Ascending aorta (tissue), 2 donors: Measurements from ENCODE around the gene BEST3. TPM values are rescaled to one million over a fixed set of nuclear protein-coding genes. Genes with fewer than 3 reads are reported as not detected.

Experiments
- DNase-seq, 2 donors: peaks; one replicate each; pipeline ENCODE4 v3.0.0-alpha.2; 2019; ENCODE audit warnings: low spot score in 2 of 2
- H3K27ac ChIP-seq, 2 donors: fragments of 200-600 bp; sonication (generic); one replicate each; pipeline ENCODE4 v1.5.1; 2016 to 2017; ENCODE audit warnings: mild to moderate bottlenecking in 1 of 2
- H3K27me3 ChIP-seq: fragments of 200-600 bp; sonication (generic); one replicate; pipeline ENCODE4 v1.5.1; 2017
- H3K36me3 ChIP-seq, 2 donors: fragments of 200-600 bp; sonication (generic); one replicate each; pipeline ENCODE4 v1.5.1; 2016
- H3K4me1 ChIP-seq, 2 donors: fragments of 200-600 bp; sonication (generic); one replicate each; pipeline ENCODE4 v1.5.1; 2016 to 2017; ENCODE audit warnings: mild to moderate bottlenecking in 1 of 2
- H3K4me3 ChIP-seq, 2 donors: fragments of 200-600 bp; sonication (generic); one replicate each; pipeline ENCODE4 v1.5.1; 2016 to 2017; ENCODE audit warnings: mild to moderate bottlenecking in 1 of 2
- H3K9me3 ChIP-seq, 2 donors: fragments of 200-600 bp; sonication (generic); one replicate each; pipeline ENCODE4 v1.5.1; 2016
- CTCF ChIP-seq, 3 experiments: fragments of 200-600 bp in 2 of 3; fragments of 450-650 bp in 1 of 3; sonication (generic) in 2 of 3; IDR thresholded peaks; one replicate each; pipeline ENCODE4 v1.5.1; 2016 to 2019; ENCODE audit warnings: antibody characterized with exemption in 3 of 3, mild to moderate bottlenecking in 1 of 3, moderate library complexity in 1 of 3
- intact Hi-C: fragments of 100-400 bp; cut with DNase I; formaldehyde crosslinking; loops from one replicate; pipeline ENCODE4 v1.15.1; 2023
- total RNA-seq: library from RNA; depleted of rRNA; stranded (reverse); fragments of >200 nt; gene quantifications from one replicate; pipeline ENCODE4 v1.1.0, GENCODE V29; 2016

BEST3 gene
- total RNA-seq, 1 donor from 2014 or later, result not detected

- no peaks in the 10 kb centered on the region for H3K4me1 ChIP-seq
- TF ChIP-seq CTCF (IDR thresholded peaks at IDR 0.05), result no peak
- H3K27me3 ChIP-seq, result no peaks in the 10 kb centered on the region
- H3K36me3 ChIP-seq, result no peaks in the 10 kb centered on the region
- H3K9me3 ChIP-seq, result no peaks in the 10 kb centered on the region
- DNase-seq, result no peak
- intact Hi-C loops, result no loop called here
- no peak overlapping the region for H3K4me3 ChIP-seq
- H3K27ac ChIP-seq, result no peak overlapping the region
These were observed 33.0 kb upstream of the BEST3 start for GRCh38 chr12:69732088-69732487.

GRCh38 chr12:69726922-69727321, 27.8 kb upstream of the BEST3 start:
- H3K27me3 ChIP-seq, result no peaks in the 10 kb centered on the region
- no peak for DNase-seq
- H3K27ac ChIP-seq, result no peak overlapping the region
- H3K36me3 ChIP-seq, result no peaks in the 10 kb centered on the region
- no peaks in the 10 kb centered on the region for H3K9me3 ChIP-seq
- TF ChIP-seq CTCF (IDR thresholded peaks at IDR 0.05), result no peak
- intact Hi-C loops, result no loop called here
- no peak overlapping the region for H3K4me3 ChIP-seq
- no peaks in the 10 kb centered on the region for H3K4me1 ChIP-seq

GRCh38 chr12:69720750-69721149, 21.6 kb upstream of the BEST3 start:
- Histone ChIP-seq H3K27ac (no peak overlapping the region), H3K27me3 (no peaks in the 10 kb centered on the region), H3K36me3 (no peaks in the 10 kb centered on the region), H3K4me1 (no peaks in the 10 kb centered on the region), H3K9me3 (no peaks in the 10 kb centered on the region), H3K4me3 (no peak overlapping the region)
- intact Hi-C loops, result no loop called here
- TF ChIP-seq CTCF (IDR thresholded peaks at IDR 0.05), result no peak
- no peak for DNase-seq

GRCh38 chr12:69719336-69720316, 20.5 kb upstream of the BEST3 start:
- no peaks in the 10 kb centered on the region for H3K27me3 ChIP-seq
- no peaks in the 10 kb centered on the region for H3K4me1 ChIP-seq
- H3K4me3 ChIP-seq, result no peak overlapping the region
- no peaks in the 10 kb centered on the region for H3K36me3 ChIP-seq
- H3K27ac ChIP-seq, result no peak overlapping the region
- intact Hi-C loops, result no loop called here
- no peak for DNase-seq
- TF ChIP-seq CTCF (IDR thresholded peaks at IDR 0.05), result no peak
- no peaks in the 10 kb centered on the region for H3K9me3 ChIP-seq

- intact Hi-C loops, result no loop called here
- H3K4me3 ChIP-seq, result no peak overlapping the region
- no peaks in the 10 kb centered on the region for H3K4me1 ChIP-seq
- no peaks in the 10 kb centered on the region for H3K9me3 ChIP-seq
- no peaks in the 10 kb centered on the region for H3K36me3 ChIP-seq
- DNase-seq, result no peak
- no peak for TF ChIP-seq CTCF (IDR thresholded peaks at IDR 0.05)
- H3K27me3 ChIP-seq, result no peaks in the 10 kb centered on the region
- H3K27ac ChIP-seq, result no peak overlapping the region
These were observed 15.4 kb upstream of the BEST3 start for GRCh38 chr12:69714542-69714941.
